GM18868 (cell line): ENCODE results near the gene LRP6.
A peak's percentile ranks its signal among the peaks of the same experiment; 100 is the strongest.
"Not testable (repeated sequence)": the region's sequence is repeated elsewhere in the genome, so short reads cannot be mapped to it uniquely, and the experiment has no call there.

ENCODE experiments used
- ATAC-seq: cut with Tn5 transposase; IDR thresholded peaks from one replicate; pipeline ENCODE4 v1.9.1; 2021; ENCODE audit warnings: mild to moderate bottlenecking, moderate library complexity; ENCODE audit not compliant: unreplicated experiment

The LRP6 gene

GRCh38 chr12:12266873-12267741, at the start of gene LRP6:
Gene LRP6 (minus strand): TSS chr12:12267044. CDS start chr12:12266735, 309 bp downstream.
- peak; percentile 87 for ATAC-seq

- no peak for ATAC-seq
Observed at GRCh38 chr12:12315838-12316237, 49.0 kb upstream of the LRP6 start.

DNA sequence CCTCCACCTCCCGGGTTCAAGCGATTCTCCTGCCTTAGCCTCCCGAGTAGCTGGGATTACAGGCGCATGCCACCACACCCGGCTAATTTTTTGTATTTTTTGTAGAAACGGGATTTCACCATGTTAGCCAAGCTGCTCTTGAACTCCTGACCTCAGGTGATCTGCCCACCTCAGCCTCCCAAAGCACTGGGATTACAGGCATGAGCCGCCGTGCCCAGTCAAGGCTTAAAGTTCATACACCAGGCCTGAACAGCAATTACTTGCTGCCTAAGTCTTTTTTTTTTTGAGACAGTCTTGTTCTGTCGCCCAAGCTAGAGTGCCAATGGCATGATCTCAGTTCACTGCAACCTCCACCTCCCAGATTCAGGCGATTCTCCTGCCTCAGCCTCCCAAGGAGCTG, 43.9 kb upstream of the LRP6 start:
- not testable (repeated sequence) for ATAC-seq

DNA sequence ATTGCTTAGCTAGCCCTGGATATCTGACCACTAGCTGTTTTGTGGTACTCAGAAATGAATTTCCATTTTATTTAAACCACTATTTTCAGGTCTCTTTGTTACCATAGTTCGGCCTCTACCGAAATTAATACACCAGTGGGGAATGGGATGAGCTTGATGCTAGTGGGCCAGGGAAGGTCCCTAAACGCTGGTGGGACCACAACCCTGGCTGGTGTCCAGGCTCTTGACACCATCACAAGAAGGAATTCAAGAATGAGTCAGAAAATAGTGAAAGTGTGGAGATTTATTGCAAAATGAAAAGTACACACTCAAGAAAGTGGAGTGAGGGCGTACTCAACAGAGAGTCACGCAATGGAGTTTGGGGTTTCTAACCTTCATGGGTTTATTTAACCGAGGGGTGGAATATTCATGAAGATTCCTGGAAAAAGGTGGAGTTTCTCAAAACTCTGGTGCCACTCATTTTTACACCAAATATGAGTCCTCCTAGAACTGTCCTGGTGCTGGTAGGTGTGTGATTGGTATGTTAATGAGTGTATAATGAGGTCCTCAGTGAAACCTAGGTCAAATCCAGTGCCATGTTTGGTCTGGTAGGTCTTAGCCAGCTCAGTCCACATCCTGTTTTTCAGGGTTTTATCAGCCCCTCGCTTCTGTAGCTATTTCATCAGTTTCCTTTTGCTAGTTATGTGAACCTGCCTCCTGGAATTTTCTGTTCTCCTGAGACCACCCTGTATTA, 38.9 kb upstream of the LRP6 start:
- ATAC-seq: no peak

- ATAC-seq: no peak
Observed at GRCh38 chr12:12302976-12303375, 36.1 kb upstream of the LRP6 start.

- no peak for ATAC-seq
Observed at GRCh38 chr12:12301122-12301521, 34.3 kb upstream of the LRP6 start.

- ATAC-seq: no peak
Observed at GRCh38 chr12:12297201-12297830, 30.5 kb upstream of the LRP6 start.

DNA sequence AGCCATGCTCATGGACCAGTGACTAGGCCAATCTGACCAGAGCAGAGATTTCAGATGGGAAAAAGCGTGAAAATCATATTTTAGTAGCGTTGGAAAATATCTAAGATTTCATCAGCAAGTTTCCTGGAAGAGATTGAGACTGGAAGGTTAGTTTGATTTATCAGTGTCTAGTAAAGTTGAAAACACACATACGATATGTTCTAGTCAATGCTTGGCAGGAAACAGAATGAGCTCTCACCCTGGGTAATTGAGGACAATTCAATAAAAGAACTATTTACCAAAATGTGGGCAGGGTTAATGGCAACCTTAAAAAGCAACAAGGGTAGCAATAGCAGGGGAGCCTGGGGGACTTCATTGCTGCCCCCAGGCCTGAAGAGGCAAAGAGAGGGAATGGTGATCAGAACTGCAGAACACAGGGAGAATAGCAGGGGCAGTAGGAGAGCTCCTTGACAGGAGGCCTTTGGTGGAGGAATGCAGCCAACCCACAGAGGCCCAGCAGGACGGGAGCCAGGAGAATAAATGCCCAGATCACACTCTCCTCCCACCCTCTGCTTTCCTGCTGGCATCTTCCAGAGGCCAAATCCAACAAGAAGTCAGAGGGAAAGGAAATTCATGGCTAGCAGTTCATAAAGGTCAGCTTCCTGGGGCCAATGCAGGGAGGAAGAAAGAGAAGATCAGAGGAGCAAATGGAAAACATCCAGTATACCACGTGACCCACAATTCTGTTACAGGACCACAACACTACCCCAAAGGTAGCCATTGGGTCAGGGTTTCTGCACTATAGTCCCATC, 27.6 kb upstream of the LRP6 start:
- ATAC-seq: no peak

- no peak for ATAC-seq
Observed at GRCh38 chr12:12290206-12290605, 23.4 kb upstream of the LRP6 start.

- no peak for ATAC-seq
Observed at GRCh38 chr12:12286441-12286840, 19.6 kb upstream of the LRP6 start.

- ATAC-seq: no peak
Observed at GRCh38 chr12:12282761-12283425, 16.0 kb upstream of the LRP6 start.

DNA sequence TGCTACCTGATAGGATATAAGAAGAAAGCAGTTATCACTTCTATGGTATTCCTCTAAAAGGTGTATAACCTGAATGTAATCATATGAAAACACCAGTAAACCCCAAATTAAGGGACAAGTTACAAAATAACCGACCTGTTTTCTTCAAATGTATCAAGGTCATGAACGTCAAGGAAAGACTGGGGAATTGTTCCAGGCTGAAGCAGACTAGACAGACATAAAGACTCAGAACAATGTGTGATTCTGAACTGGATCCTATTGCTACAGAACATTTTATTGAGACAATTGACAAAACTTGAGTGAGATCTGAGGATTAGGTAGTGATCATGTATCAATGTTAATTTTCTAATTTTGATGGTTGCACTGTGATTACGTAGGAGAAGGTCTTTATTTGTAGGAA, 15.4 kb upstream of the LRP6 start:
- ATAC-seq: no peak

DNA sequence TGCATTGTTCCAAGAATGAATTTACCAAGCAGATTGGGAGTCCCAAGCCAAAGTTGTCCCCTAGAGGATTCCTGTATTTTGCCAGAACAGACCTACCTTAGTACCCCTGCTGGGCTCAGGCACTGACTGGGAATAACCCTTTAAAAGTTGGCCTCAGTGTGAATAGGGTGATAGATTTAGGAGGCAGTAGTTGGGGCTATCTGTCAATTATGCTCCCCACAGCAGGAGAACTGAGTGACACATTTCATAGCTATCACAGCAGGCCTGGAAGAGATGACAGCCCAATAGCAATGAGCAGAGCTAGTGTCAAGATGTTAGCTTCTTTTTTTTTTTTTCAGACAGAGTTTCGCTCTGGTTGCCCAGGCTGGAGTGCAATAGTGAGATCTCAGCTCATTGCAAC, 14.3 kb upstream of the LRP6 start:
- ATAC-seq: no peak

GRCh38 chr12:12278899-12279298, 12.1 kb upstream of the LRP6 start:
- ATAC-seq: no peak

DNA sequence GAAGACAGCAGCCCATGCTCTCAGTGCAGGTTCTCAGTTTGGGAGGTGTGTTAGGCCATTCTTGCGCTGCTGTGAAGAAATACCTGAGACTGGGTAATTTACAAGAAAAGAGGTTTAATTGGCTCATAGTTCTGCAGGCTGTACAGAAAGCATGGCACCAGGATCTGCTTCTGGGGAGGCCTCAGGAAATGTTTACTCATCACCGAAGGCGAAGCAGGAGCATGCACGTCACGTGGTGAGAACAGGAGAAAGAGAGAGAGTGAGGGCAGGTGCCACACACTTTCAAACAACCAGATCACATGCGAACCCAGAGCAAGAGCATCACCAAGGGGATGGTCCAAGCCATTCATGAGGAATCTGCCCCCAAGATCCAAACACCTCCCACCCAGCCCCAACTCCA, 9.0 kb upstream of the LRP6 start:
- no peak for ATAC-seq

DNA sequence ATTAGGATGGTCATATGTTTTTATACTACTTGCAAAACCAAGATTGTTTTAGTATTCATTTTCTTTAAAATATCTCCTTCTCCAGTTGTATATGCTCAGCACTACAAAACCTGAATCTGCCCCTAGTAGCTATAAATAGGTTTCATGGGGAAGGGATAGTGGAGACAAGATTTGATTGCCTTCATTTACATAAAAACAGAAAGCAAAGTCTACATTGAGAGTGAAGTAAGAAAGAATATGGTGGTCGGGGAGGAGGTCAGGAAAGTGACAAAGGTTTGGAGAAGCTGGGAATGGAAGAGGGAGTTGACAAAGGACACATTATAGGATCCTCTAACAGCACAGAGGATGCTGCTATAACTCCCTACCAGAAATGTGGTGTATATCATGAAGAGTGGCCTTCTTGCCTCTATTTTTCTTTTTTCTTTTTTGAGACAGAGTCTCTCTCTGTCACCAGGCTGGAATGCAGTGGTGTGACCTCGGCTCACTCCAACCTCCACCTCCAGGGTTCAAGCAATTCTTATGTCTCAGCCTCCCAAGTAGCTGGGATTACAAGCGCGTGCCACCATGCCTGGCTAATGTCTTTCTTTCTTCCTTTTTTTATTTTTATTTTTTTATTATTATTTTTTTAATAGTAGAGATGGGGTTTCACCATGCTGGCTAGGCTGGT, 6.6 kb upstream of the LRP6 start:
- ATAC-seq: no peak

- ATAC-seq: no peak
Observed at GRCh38 chr12:12272869-12273268, 6.0 kb upstream of the LRP6 start.

DNA sequence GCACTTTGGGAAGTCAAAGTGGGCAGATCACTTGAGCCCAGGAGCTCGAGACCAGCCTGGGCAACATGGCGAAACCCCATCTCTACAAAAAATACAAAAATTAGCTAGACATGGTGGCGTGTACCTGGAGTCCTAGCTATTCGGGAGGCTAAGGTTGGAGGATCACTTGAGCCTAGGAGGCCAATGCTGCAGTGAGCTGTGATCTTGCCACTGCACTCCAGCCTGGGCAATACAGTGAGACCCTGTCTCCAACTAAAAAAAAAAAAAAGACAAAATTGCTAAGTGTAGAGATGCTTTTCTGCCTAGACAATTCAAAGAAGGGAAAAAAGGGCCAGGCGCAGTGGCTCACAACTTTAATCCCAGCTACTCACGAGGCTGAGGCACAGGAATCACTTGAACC, 3.4 kb upstream of the LRP6 start:
- ATAC-seq: no peak

GRCh38 chr12:12267742-12268200, 927 bp upstream of the LRP6 start:
- no peak for ATAC-seq

DNA sequence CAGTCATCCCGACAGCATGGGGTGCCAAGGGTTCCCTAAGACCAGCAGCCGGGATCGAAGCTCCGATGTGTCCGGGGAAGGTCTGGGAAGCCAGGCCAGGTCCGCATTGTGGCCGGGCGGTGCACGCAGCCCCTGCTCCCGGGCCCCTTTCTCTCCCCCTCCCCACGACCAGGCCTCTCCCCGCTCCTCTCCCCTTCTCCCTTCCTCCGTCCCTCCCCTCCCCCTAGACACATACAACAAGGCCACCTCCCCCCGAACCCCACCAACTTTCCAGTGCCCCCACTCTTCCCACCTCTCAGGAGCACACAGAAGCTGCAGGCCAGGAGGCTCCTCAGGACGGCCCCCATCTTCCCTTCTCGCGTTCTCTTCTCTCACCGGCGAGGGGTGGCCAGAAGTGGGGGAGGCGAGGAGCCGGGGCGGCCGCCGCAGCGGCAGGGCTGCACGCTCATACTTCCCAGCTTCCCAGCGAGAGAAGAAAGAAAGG, 413 bp downstream of the LRP6 start:
- ATAC-seq: no peak
